Neural progenitor cell (in vitro differentiated cells): Measurements from ENCODE around the gene NUP50.

Source experiments
- CTCF ChIP-seq: fragments of 200-600 bp; sonication (generic); IDR thresholded peaks from 2 replicates; pipeline ENCODE4 v1.5.1; 2017; ENCODE audit warnings: antibody characterized with exemption, mild to moderate bottlenecking
- EZH2 ChIP-seq: fragments of 200-600 bp; sonication (generic); IDR thresholded peaks from 2 replicates; pipeline ENCODE4 v1.6.1; 2017; ENCODE audit warnings: antibody characterized with exemption, mild to moderate bottlenecking, moderate library complexity

GRCh38 chr22:45202333-45203149 lies 38.8 kb downstream of the NUP50 start:
- no peak for TF ChIP-seq CTCF
- TF ChIP-seq EZH2 = no peak
